PFSK-1 (cell line): ENCODE data around the gene PIAS3.

ENCODE experiments used
- POLR2AphosphoS5 ChIP-seq: IDR thresholded peaks from 2 replicates; pipeline ENCODE4 v1.6.1; 2012; ENCODE audit warnings: low read depth, mild to moderate bottlenecking, control low read depth, low read length, moderate library complexity
- REST ChIP-seq, 2 experiments: IDR thresholded peaks; 2 replicates each; pipeline versions ENCODE4 v1.6.1 to v1.8.0; 2011 to 2012; ENCODE audit warnings: low read depth in 2 of 2, low read length in 2 of 2, control low read depth in 1 of 2, inconsistent platforms in 1 of 2, mild to moderate bottlenecking in 1 of 2, moderate library complexity in 1 of 2; ENCODE audit not compliant: insufficient read depth in 1 of 2
- SIN3A ChIP-seq: IDR thresholded peaks from 2 replicates; pipeline ENCODE4 v1.6.1; 2012; ENCODE audit warnings: mild to moderate bottlenecking, low read length, moderate library complexity, borderline replicate concordance; ENCODE audit not compliant: insufficient read depth
- TAF1 ChIP-seq: IDR thresholded peaks from 2 replicates; pipeline ENCODE4 v1.6.1; 2012; ENCODE audit warnings: low read length, control low read depth, borderline replicate concordance; ENCODE audit not compliant: insufficient read depth

- TF ChIP-seq POLR2AphosphoS5 (peak; percentile 50; the same call in 1 of the 2 replicates), REST (IDR thresholded peaks at IDR 0.05; ENCODE audit: insufficient read depth in 1 of 2, low read depth in 2 of 2, low read length in 2 of 2) (peak in 1 of 2 experiments; percentile 61; a peak in 1 of 4 replicates), SIN3A (peak; percentile 5; the same call in 1 of the 2 replicates), TAF1 (no peak)
These were observed 33.0 kb upstream of the PIAS3 start for GRCh38 chr1:145891587-145892485.
